Fibroblast of lung (primary cell): ENCODE data around the gene P3H3. TPM values are rescaled to one million over a fixed set of nuclear protein-coding genes. Genes with fewer than 3 reads are reported as not detected.

Source experiments
- DNase-seq, 2 donors: peaks; one replicate each; pipeline versions ENCODE4 v3.0.0 to v3.0.0-alpha.2; 2010; ENCODE audit warnings: low read depth in 2 of 2
- H2AFZ ChIP-seq: 2 replicates; pipeline ENCODE4 v1.5.1; 2012; ENCODE audit warnings: low read length, control low read depth, inconsistent platforms
- H3K27ac ChIP-seq: 2 replicates; pipeline ENCODE4 v1.5.1; 2011; ENCODE audit warnings: low read length, control low read depth; ENCODE audit not compliant: insufficient read depth
- H3K27me3 ChIP-seq: 2 replicates; pipeline ENCODE4 v1.5.1; 2011; ENCODE audit warnings: mild to moderate bottlenecking, low read length; ENCODE audit not compliant: control insufficient read depth, insufficient read depth
- H3K36me3 ChIP-seq: 2 replicates; pipeline ENCODE4 v1.5.1; 2011; ENCODE audit warnings: low read length; ENCODE audit not compliant: control insufficient read depth, insufficient read depth
- H3K4me1 ChIP-seq: 2 replicates; pipeline ENCODE4 v1.5.1; 2011; ENCODE audit warnings: low read length; ENCODE audit not compliant: control insufficient read depth, insufficient read depth; ENCODE audit errors: extremely low read depth
- H3K4me2 ChIP-seq: 2 replicates; pipeline ENCODE4 v1.5.1; 2011; ENCODE audit warnings: low read length, control low read depth; ENCODE audit not compliant: insufficient read depth; ENCODE audit errors: extremely low read depth
- H3K4me3 ChIP-seq, 4 experiments: fragments of 200-600 bp in 1 of 4; sonication (generic) in 1 of 4; replicated peaks in 1 of 4; 2 replicates each; pipeline ENCODE4 v1.5.1; 2011 to 2016; ENCODE audit warnings: low read length in 4 of 4, low read depth in 3 of 4, mild to moderate bottlenecking in 3 of 4, control low read depth in 2 of 4, inconsistent platforms in 1 of 4, mixed read lengths in 1 of 4; ENCODE audit not compliant: insufficient read depth in 1 of 4; ENCODE audit errors: control extremely low read depth in 1 of 4
- H3K79me2 ChIP-seq: 2 replicates; pipeline ENCODE4 v1.5.1; 2012; ENCODE audit warnings: mild to moderate bottlenecking, low read length, inconsistent platforms; ENCODE audit not compliant: control insufficient read depth, insufficient read depth
- H3K9ac ChIP-seq: 2 replicates; pipeline ENCODE4 v1.5.1; 2011; ENCODE audit warnings: mild to moderate bottlenecking, low read length, control low read depth; ENCODE audit not compliant: insufficient read depth
- H3K9me3 ChIP-seq: 2 replicates; pipeline ENCODE4 v1.5.1; 2012; ENCODE audit warnings: low read depth, low read length; ENCODE audit not compliant: control insufficient read depth, insufficient read depth
- H4K20me1 ChIP-seq: 2 replicates; pipeline ENCODE4 v1.5.1; 2011; ENCODE audit warnings: low read length; ENCODE audit not compliant: control insufficient read depth, insufficient read depth; ENCODE audit errors: extremely low read depth
- EZH2 ChIP-seq: IDR thresholded peaks from 2 replicates; pipeline ENCODE4 v1.5.1; 2012; ENCODE audit warnings: low read length, control low read depth, mild to moderate bottlenecking; ENCODE audit errors: missing control alignments
- polyA plus RNA-seq, 2 donors: library from polyadenylated mRNA; depleted of rRNA in 1 of 2; stranded (reverse) in 1 of 2; unstranded in 1 of 2; fragments of >200 nt; gene quantifications; 2 replicates each; pipeline ENCODE4 v1.2.1, GENCODE V29; 2011 to 2012; ENCODE audit warnings: missing spikeins in 1 of 2
- total RNA-seq: library from RNA; depleted of rRNA; stranded (reverse); fragments of >200 nt; gene quantifications from 2 replicates; pipeline ENCODE4 v1.2.1, GENCODE V29; 2014
- TF ChIP-seq, protein P1 (sequence below), 2 donors: IDR thresholded peaks in 1 of 2; conservative IDR thresholded peaks in 1 of 2; 1 replicate in 1 of 2; 2 replicates in 1 of 2; pipeline ENCODE4 v1.5.1; 2011 to 2012; ENCODE audit warnings: low read length in 2 of 2, control low read depth in 1 of 2, inconsistent platforms in 1 of 2, low read depth in 1 of 2, mild to moderate bottlenecking in 1 of 2

The P3H3 gene
- total and polyA plus RNA-seq, 2 donors (not counting 1 experiment from before 2014, with no cell fraction given), result 44.0 to 96.3 TPM

DNA sequence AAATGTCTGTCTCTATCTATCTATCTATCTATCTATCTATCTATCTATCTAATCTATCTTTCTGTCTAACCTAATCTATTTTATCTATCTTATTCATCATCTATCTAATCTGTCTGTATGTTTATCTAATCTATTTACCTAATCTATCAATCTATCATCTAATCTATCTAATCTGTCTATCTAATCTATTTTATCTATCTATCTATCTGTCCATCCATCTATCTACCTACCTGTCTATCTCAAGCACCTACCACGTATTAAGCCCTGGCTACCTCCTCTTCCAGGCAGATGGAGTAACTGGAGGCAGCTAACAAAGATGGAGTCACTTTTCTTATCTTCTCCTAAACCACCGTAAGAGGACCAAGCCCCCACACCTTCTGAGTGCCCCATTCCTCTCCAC is 33.1 kb upstream of the P3H3 start:
- no peak overlapping the region for H2AFZ ChIP-seq
- no peak for DNase-seq
- peaks cover 3% of the 10 kb centered on the region for H3K36me3 ChIP-seq
- H3K27me3 ChIP-seq, result no peaks in the 10 kb centered on the region
- no peak for TF ChIP-seq EZH2
- TF ChIP-seq, protein P1, sequence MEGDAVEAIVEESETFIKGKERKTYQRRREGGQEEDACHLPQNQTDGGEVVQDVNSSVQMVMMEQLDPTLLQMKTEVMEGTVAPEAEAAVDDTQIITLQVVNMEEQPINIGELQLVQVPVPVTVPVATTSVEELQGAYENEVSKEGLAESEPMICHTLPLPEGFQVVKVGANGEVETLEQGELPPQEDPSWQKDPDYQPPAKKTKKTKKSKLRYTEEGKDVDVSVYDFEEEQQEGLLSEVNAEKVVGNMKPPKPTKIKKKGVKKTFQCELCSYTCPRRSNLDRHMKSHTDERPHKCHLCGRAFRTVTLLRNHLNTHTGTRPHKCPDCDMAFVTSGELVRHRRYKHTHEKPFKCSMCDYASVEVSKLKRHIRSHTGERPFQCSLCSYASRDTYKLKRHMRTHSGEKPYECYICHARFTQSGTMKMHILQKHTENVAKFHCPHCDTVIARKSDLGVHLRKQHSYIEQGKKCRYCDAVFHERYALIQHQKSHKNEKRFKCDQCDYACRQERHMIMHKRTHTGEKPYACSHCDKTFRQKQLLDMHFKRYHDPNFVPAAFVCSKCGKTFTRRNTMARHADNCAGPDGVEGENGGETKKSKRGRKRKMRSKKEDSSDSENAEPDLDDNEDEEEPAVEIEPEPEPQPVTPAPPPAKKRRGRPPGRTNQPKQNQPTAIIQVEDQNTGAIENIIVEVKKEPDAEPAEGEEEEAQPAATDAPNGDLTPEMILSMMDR (conservative IDR thresholded peaks at IDR 0.05 in 1 of 2, IDR thresholded peaks at IDR 0.05 in 1 of 2; ENCODE audit: low read depth in 1 of 2, low read length in 2 of 2), result no peak
- peaks cover 3% of the 10 kb centered on the region for H3K4me1 ChIP-seq
- no peak overlapping the region for H3K27ac ChIP-seq
- no peak overlapping the region for H3K4me2 ChIP-seq
- H3K4me3 ChIP-seq, result no peak overlapping the region
- H3K9me3 ChIP-seq, result no peaks in the 10 kb centered on the region
- peaks cover 21% of the 10 kb centered on the region for H3K79me2 ChIP-seq
- no peaks in the 10 kb centered on the region for H4K20me1 ChIP-seq
- H3K9ac ChIP-seq, result no peak overlapping the region

DNA sequence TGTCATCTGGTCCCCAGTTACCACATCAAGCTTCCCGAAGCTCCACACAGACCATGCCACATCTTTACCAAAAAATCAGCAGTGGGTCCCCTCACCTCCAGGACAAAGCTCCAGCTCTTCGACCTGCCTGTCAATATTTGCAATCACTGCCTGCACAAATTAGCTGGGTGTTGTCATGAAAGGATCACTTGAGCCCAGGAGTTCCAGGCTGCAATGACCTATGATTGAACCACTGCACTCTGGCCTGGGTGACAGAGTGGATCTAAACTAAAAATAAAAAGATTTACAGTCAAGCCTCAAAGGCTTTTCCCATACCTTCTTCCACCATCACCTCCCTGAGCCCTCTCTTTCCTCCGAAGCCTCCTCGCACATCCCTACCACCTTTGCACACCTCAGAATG is 31.6 kb upstream of the P3H3 start:
- no peak overlapping the region for H3K27ac ChIP-seq
- no peak overlapping the region for H2AFZ ChIP-seq
- H3K4me2 ChIP-seq, result no peak overlapping the region
- no peak for TF ChIP-seq EZH2
- TF ChIP-seq, protein P1 (conservative IDR thresholded peaks at IDR 0.05 in 1 of 2, IDR thresholded peaks at IDR 0.05 in 1 of 2; ENCODE audit: low read depth in 1 of 2, low read length in 2 of 2), result no peak
- H3K9ac ChIP-seq, result no peak overlapping the region
- H3K4me3 ChIP-seq, result no peak overlapping the region
- peaks cover 3% of the 10 kb centered on the region for H3K36me3 ChIP-seq
- H4K20me1 ChIP-seq, result no peaks in the 10 kb centered on the region
- H3K9me3 ChIP-seq, result no peaks in the 10 kb centered on the region
- H3K4me1 ChIP-seq, result peaks cover 3% of the 10 kb centered on the region
- H3K27me3 ChIP-seq, result no peaks in the 10 kb centered on the region
- peaks cover 10% of the 10 kb centered on the region for H3K79me2 ChIP-seq
- DNase-seq, result no peak

DNA sequence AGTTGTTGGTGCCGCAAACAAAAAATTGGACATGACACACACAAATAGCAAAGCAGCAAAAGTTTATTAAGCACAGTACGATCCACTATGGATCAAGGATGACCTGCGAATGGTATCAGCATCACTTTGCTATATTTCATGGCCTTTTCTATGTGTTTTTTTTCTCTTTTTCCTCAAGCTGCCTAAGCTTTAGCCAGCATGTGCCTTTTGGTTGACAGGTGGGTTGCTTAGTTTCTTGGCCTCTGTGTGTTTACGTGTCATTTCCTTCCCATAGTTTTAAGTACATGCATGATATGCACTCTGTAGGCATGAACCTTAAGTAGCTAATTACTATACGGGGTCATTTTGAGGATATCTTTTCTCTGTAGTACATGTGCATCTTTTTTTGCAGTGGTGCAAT is 29.1 kb upstream of the P3H3 start:
- Histone ChIP-seq H4K20me1 (no peaks in the 10 kb centered on the region), H3K4me1 (no peaks in the 10 kb centered on the region), H2AFZ (no peak overlapping the region), H3K4me3 (no peak overlapping the region), H3K36me3 (peaks cover 1% of the 10 kb centered on the region), H3K27me3 (no peaks in the 10 kb centered on the region), H3K27ac (no peak overlapping the region), H3K4me2 (no peak overlapping the region), H3K9ac (no peak overlapping the region), H3K9me3 (no peaks in the 10 kb centered on the region), H3K79me2 (peaks cover 2% of the 10 kb centered on the region)
- no peak for DNase-seq
- no peak for TF ChIP-seq EZH2
- TF ChIP-seq, protein P1 (conservative IDR thresholded peaks at IDR 0.05 in 1 of 2, IDR thresholded peaks at IDR 0.05 in 1 of 2; ENCODE audit: low read depth in 1 of 2, low read length in 2 of 2), result no peak
